Measurements from ENCODE around the gene SMO. TPM values are rescaled to one million over a fixed set of nuclear protein-coding genes. Genes with fewer than 3 reads are reported as not detected.

The SMO gene
- total and polyA plus RNA-seq, 12 donors = 1.7 to 8.3 (median 4.9) TPM

DNA sequence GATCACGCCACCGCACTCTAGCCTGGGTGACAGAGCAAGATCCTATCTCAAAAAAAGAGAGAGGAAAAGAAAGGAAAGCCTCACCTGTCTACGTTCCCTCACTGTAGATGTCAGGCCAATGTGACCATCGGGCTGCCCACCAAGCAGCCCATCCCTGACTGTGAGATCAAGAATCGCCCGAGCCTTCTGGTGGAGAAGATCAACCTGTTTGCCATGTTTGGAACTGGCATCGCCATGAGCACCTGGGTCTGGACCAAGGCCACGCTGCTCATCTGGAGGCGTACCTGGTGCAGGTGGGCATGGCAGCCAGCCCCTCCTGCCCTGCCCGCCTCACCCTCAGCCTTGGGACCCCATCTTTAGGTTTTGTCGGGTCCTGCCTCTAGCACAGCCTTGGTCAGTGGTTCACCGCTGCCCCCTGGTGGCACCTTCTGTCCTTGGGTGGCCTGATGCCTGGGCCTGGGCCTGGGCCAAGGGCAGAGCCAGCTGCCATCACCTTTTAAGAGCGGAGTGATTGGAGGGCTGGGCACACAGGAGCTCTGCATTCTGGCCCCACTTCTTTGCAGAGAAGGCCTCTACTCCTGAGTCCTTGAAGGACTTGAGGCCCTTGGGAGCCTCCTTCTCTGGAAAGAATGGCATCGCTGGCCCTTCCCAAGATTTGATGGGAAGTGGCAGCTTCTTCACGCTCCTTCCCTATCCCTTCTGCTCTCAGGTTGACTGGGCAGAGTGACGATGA, 22.0 kb downstream of the SMO start:
- peak; percentile 87 to 95 (median 89) for ATAC-seq
- Histone ChIP-seq H3K9me3 (no peaks in the 10 kb centered on the region), H3K27me3 (no peaks in the 10 kb centered on the region), H3K36me3 (peaks cover 0 to 52% (median 0%) of the 10 kb centered on the region in 9 donors), H3K27ac (no peak overlapping the region), H3K4me1 (peaks cover 0 to 5% (median 0%) of the 10 kb centered on the region in 9 donors), H3K4me3 (no peak overlapping the region)
- peak; percentile 62 to 93 (median 85) for TF ChIP-seq CTCF (IDR thresholded peaks at IDR 0.05)
- DNase-seq = peak; percentile 78 to 87
- intact Hi-C loops (cut with DNase I) = loop anchor here in 8 of 10 donors (2.0 to 10.0 kb wide), 7 partner anchors 43 to 306 kb away; no protein-coding TSS in a partner anchor
- WGBS, 2 donors = 65 to 73% methylated on average over 16 of the region's 16 CpGs

DNA sequence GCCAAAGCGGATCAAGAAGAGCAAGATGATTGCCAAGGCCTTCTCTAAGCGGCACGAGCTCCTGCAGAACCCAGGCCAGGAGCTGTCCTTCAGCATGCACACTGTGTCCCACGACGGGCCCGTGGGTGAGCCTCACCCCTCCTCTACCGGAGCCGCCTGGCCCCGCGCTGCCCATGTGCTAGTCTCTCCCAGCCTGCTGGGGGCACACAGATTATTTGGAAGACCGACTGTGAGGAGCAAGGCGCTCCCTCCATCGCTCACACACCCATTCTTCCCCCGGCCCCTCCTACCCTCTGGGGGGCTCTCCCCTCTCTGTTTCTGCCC, 22.5 kb downstream of the SMO start:
- ATAC-seq (peak in 6 of 8 donors; percentile 5 to 61 (median 22)), DNase-seq (no peak)
- no peaks in the 10 kb centered on the region for H3K27me3 ChIP-seq
- 83 to 84% methylated on average over 14 of the region's 14 CpGs for WGBS, 2 donors
- peaks cover 0 to 47% (median 0%) of the 10 kb centered on the region in 9 donors for H3K36me3 ChIP-seq
- no peak overlapping the region for H3K27ac ChIP-seq
- H3K4me3 ChIP-seq = no peak overlapping the region
- intact Hi-C loops (cut with DNase I) = loop anchor here in 8 of 10 donors (2.0 to 10.0 kb wide), 7 partner anchors 44 to 306 kb away; no protein-coding TSS in a partner anchor
- TF ChIP-seq CTCF (IDR thresholded peaks at IDR 0.05) = no peak
- H3K9me3 ChIP-seq = no peaks in the 10 kb centered on the region
- H3K4me1 ChIP-seq = peaks cover 0 to 5% (median 0%) of the 10 kb centered on the region in 9 donors

DNA sequence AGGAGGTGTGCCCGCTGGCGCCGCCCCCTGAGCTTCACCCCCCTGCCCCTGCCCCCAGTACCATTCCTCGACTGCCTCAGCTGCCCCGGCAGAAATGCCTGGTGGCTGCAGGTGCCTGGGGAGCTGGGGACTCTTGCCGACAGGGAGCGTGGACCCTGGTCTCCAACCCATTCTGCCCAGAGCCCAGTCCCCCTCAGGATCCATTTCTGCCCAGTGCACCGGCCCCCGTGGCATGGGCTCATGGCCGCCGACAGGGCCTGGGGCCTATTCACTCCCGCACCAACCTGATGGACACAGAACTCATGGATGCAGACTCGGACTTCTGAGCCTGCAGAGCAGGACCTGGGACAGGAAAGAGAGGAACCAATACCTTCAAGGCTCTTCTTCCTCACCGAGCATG, 23.7 kb downstream of the SMO start:
- DNase-seq (no peak), ATAC-seq (no peak)
- no peak for TF ChIP-seq CTCF (IDR thresholded peaks at IDR 0.05)
- intact Hi-C loops (cut with DNase I) = loop anchor here in 8 of 10 donors (5.0 to 10.0 kb wide), 6 partner anchors 45 to 307 kb away; no protein-coding TSS in a partner anchor
- 93 to 95% methylated on average over 14 of the region's 14 CpGs for WGBS, 2 donors
- peaks cover 0 to 36% (median 0%) of the 10 kb centered on the region in 9 donors for H3K36me3 ChIP-seq
- peaks cover 0 to 5% (median 0%) of the 10 kb centered on the region in 9 donors for H3K4me1 ChIP-seq
- no peaks in the 10 kb centered on the region for H3K27me3 ChIP-seq
- H3K27ac ChIP-seq = no peak overlapping the region
- no peaks in the 10 kb centered on the region for H3K9me3 ChIP-seq
- no peak overlapping the region for H3K4me3 ChIP-seq

DNA sequence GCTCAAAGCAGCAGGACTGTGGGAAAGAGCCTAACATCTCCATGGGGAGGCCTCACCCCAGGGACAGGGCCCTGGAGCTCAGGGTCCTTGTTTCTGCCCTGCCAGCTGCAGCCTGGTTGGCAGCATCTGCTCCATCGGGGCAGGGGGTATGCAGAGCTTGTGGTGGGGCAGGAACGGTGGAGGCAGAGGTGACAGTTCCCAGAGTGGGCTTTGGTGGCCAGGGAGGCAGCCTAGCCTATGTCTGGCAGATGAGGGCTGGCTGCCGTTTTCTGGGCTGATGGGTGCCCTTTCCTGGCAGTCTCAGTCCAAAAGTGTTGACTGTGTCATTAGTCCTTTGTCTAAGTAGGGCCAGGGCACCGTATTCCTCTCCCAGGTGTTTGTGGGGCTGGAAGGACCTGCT, 24.2 kb downstream of the SMO start:
- Histone ChIP-seq H3K4me1 (peaks cover 0 to 5% (median 0%) of the 10 kb centered on the region in 9 donors), H3K36me3 (peaks cover 0 to 32% (median 0%) of the 10 kb centered on the region in 9 donors), H3K9me3 (no peaks in the 10 kb centered on the region), H3K27ac (no peak overlapping the region), H3K27me3 (no peaks in the 10 kb centered on the region), H3K4me3 (no peak overlapping the region)
- ATAC-seq (no peak), DNase-seq (no peak)
- WGBS, 2 donors = 85 to 87% methylated on average over 4 of the region's 4 CpGs
- no peak for TF ChIP-seq CTCF (IDR thresholded peaks at IDR 0.05)
- intact Hi-C loops (cut with DNase I) = loop anchor here in 8 of 10 donors (5.0 to 10.0 kb wide), 6 partner anchors 45 to 308 kb away; no protein-coding TSS in a partner anchor

Measured in heart right ventricle (tissue), 16 donors.